Measurements from ENCODE around the gene FBXL16. TPM values are rescaled to one million over a fixed set of nuclear protein-coding genes. Genes with fewer than 3 reads are reported as not detected.

FBXL16 gene
- total and polyA plus RNA-seq, 2 of the 13 experiments (the other 11 are each of a cell fraction or from before 2014, with no cell fraction given), result 0.22 to 2.0 TPM

- H3K36me3 ChIP-seq (replicated peaks in 1 of 2; ENCODE audit: control insufficient read depth in 1 of 2, insufficient read depth in 2 of 2, low read length in 2 of 2), result no peaks in the 10 kb centered on the region
- POLR2A ChIA-PET, result no interaction called here
- H3K4me3 ChIP-seq (replicated peaks in 1 of 3; ENCODE audit: insufficient read depth in 1 of 3, low read depth in 2 of 3, low read length in 3 of 3), result no peak overlapping the region
- no peak overlapping the region for H3K9ac ChIP-seq (ENCODE audit: insufficient read depth, low read depth, low read length)
- intact Hi-C loops (cut with micrococcal nuclease; ENCODE audit: unreplicated experiment), result no loop called here
- CTCF ChIA-PET (ENCODE audit: low intra/inter-chr PET ratio, low total read pairs), result no interaction called here
- ATAC-seq, result no peak
- 19% methylated on average over 3 of the region's 19 CpGs for WGBS (ENCODE audit: low lambda C conversion rate)
- no peak for DNase-seq (ENCODE audit: low spot score)
- BruUV-seq (replicated peaks), result no TSS peak
- peaks cover 7% of the 10 kb centered on the region for H3K4me1 ChIP-seq (ENCODE audit: insufficient read depth, low read length)
- H2AFZ ChIP-seq (ENCODE audit: low read length), result no peak overlapping the region
- no peaks in the 10 kb centered on the region for H3K79me2 ChIP-seq (ENCODE audit: insufficient read depth, low read length)
- H3K27ac ChIP-seq (ENCODE audit: extremely low read length, insufficient read depth, low read length), result no peak overlapping the region
- FAIRE-seq, result no peak
- no peak overlapping the region for H3K4me2 ChIP-seq (ENCODE audit: low read depth, low read length)
- in situ Hi-C loops (cut with HindIII; ENCODE audit: extremely low pct_ligation_motif_present, low pct_unique_long_range_greater_than_20kb), result no loop called here
- TF ChIP-seq LBX2 (CRISPR knock-in tag; IDR thresholded peaks at IDR 0.05; ENCODE audit: borderline replicate concordance) (no peak), ZNF629 (CRISPR knock-in tag; conservative IDR thresholded peaks at IDR 0.05) (peak; percentile 85)
- peaks cover 3% of the 10 kb centered on the region; the same call in 1 of the 2 replicates for H4K20me1 ChIP-seq (ENCODE audit: insufficient read depth, low read length)
- H3K9me3 ChIP-seq (ENCODE audit: low read length), result no peaks in the 10 kb centered on the region
- peaks cover 27 to 69% of the 10 kb centered on the region in 2 experiments for H3K27me3 ChIP-seq (ENCODE audit: control insufficient read depth in 1 of 2, insufficient read depth in 2 of 2, low read length in 2 of 2)
Measured at GRCh38 chr16:698911-699671, 6.5 kb downstream of the FBXL16 start.

DNA sequence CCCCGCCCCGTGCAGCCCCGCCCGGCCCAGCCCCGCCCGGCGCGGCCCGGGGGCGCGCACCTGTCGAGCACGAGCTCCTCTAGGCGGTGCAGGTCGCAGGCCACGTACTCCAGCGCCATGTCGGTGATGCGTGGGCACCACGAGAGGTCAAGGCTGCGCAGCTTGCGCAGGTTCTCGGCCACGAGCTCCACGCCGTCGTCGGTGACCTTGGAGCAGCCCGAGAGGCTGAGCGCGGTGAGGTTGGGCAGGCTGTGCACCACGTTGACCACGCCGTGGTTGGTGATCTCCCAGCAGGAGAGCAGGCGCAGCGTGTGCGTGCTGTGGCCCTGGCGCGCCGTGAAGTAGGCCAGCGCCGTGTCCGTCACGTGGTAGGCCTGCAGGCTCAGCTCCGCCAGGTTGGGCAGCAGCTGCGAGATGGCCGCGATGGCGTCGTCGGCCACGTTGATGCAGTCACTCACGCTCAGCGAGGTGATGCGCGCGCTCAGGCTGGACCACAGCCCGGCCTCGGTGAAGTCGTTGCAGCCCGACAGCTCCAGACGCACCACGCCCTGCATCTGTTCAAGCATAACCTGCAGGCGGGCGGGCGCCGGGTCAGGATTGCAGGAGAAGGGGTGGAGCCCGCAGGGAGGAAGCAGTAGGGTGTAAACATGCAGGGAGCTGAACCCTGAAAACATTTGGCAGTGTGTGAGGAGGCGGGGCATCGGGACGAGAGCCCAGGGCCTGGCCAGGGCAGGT is 10.1 kb downstream of the FBXL16 start:
- peak overlapping the region in 2 of 3 experiments; percentile 57 to 65; a peak in 3 of 6 replicates for H3K4me3 ChIP-seq (replicated peaks in 1 of 3; ENCODE audit: insufficient read depth in 1 of 3, low read depth in 2 of 3, low read length in 3 of 3)
- in situ Hi-C loops (cut with HindIII; ENCODE audit: extremely low pct_ligation_motif_present, low pct_unique_long_range_greater_than_20kb), result no loop called here
- no peak overlapping the region for H3K9ac ChIP-seq (ENCODE audit: insufficient read depth, low read depth, low read length)
- TF ChIP-seq ZNF230 (CRISPR knock-in tag; IDR thresholded peaks at IDR 0.05) (no peak), MATR3 (CRISPR knock-in tag; IDR thresholded peaks at IDR 0.05) (no peak), GATA4 (IDR thresholded peaks at IDR 0.05; ENCODE audit: borderline replicate concordance, low read depth) (no peak), ONECUT2 (CRISPR knock-in tag; IDR thresholded peaks at IDR 0.05) (no peak), FOXA1 (IDR thresholded peaks at IDR 0.05) (no peak), FOXA1 (CRISPR knock-in tag; IDR thresholded peaks at IDR 0.05) (peak; percentile 28), REPIN1 (CRISPR knock-in tag; IDR thresholded peaks at IDR 0.05; ENCODE audit: borderline replicate concordance, low read depth) (no peak), TP53 (CRISPR knock-in tag; conservative IDR thresholded peaks at IDR 0.05) (no peak), ZNF629 (CRISPR knock-in tag; conservative IDR thresholded peaks at IDR 0.05) (no peak), ZNF280D (CRISPR knock-in tag; IDR thresholded peaks at IDR 0.05) (peak; percentile 65)
- TF ChIP-seq, protein P1, sequence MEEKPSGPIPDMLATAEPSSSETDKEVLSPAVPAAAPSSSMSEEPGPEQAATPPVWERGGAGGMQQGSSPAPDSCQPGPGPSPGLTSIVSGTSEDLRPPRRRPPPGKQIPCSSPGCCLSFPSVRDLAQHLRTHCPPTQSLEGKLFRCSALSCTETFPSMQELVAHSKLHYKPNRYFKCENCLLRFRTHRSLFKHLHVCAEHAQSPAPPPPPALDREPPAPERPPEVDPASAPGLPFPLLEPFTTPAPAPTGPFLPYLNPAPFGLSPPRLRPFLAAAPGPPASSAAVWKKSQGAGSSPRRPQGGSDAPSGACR (CRISPR knock-in tag; IDR thresholded peaks at IDR 0.05), result peak; percentile 75; the same call in 1 of the 2 replicates

More for the DNA sequence above, 10.1 kb downstream of the FBXL16 start:
- ATAC-seq (peak; percentile 31), DNase-seq (ENCODE audit: low spot score) (no peak), FAIRE-seq (no peak)
- H3K4me1 ChIP-seq (ENCODE audit: insufficient read depth, low read length), result peaks cover 12% of the 10 kb centered on the region
- peaks cover 15 to 45% of the 10 kb centered on the region in 2 experiments for H3K27me3 ChIP-seq (ENCODE audit: control insufficient read depth in 1 of 2, insufficient read depth in 2 of 2, low read length in 2 of 2)
- H3K4me2 ChIP-seq (ENCODE audit: low read depth, low read length), result peak overlapping the region; percentile 74
- H4K20me1 ChIP-seq (ENCODE audit: insufficient read depth, low read length), result no peaks in the 10 kb centered on the region
- no peak overlapping the region for H2AFZ ChIP-seq (ENCODE audit: low read length)
- 1% methylated on average over 17 of the region's 71 CpGs for WGBS (ENCODE audit: low lambda C conversion rate)
- intact Hi-C loops (cut with micrococcal nuclease; ENCODE audit: unreplicated experiment), result no loop called here
- ChIA-PET CTCF (ENCODE audit: low intra/inter-chr PET ratio, low total read pairs) (no interaction called here), POLR2A (interaction anchor here (0.6 to 3.4 kb wide), 9 partner anchors 12 to 65 kb away, joined by 3 to 21 read pairs (median 4); partner anchors contain the start of genes ANTKMT, METRN, MSLN and RHBDL1)
- H3K27ac ChIP-seq (ENCODE audit: extremely low read length, insufficient read depth, low read length), result no peak overlapping the region
- no peaks in the 10 kb centered on the region for H3K79me2 ChIP-seq (ENCODE audit: insufficient read depth, low read length)
- H3K9me3 ChIP-seq (ENCODE audit: low read length), result no peaks in the 10 kb centered on the region
- BruUV-seq (replicated peaks), result no TSS peak
- H3K36me3 ChIP-seq (replicated peaks in 1 of 2; ENCODE audit: control insufficient read depth in 1 of 2, insufficient read depth in 2 of 2, low read length in 2 of 2), result no peaks in the 10 kb centered on the region
